HepG2 (cell line): ENCODE measurements around the gene GALR2. TPM values are rescaled to one million over a fixed set of nuclear protein-coding genes. Genes with fewer than 3 reads are reported as not detected.
A peak's percentile ranks its signal among the peaks of the same experiment; 100 is the strongest.

Experiments used
- ATAD3A ChIP-seq: sonication (generic); formaldehyde crosslinking; IDR thresholded peaks from 2 replicates; pipeline ENCODE4 v1.4.0; 2020; ENCODE audit warnings: missing genetic modification reagents
- DR1 ChIP-seq: sonication (generic); formaldehyde crosslinking; IDR thresholded peaks from 2 replicates; pipeline ENCODE4 v1.8.0; 2021; ENCODE audit warnings: mild to moderate bottlenecking, missing genetic modification reagents, inconsistent platforms
- ERF ChIP-seq: IDR thresholded peaks from 2 replicates; pipeline ENCODE4 v1.6.1; 2018; ENCODE audit warnings: missing biosample characterization, missing genetic modification reagents
- KLF12 ChIP-seq: sonication (generic); formaldehyde crosslinking; IDR thresholded peaks from 2 replicates; pipeline ENCODE4 v1.4.0; 2020; ENCODE audit warnings: missing genetic modification reagents, borderline replicate concordance
- KLF6 ChIP-seq: IDR thresholded peaks from 2 replicates; pipeline ENCODE4 v1.8.0; 2016; ENCODE audit warnings: missing biosample characterization, missing genetic modification reagents
- MIER3 ChIP-seq: IDR thresholded peaks from 2 replicates; pipeline ENCODE4 v1.6.1; 2016; ENCODE audit warnings: missing compliant biosample characterization, borderline replicate concordance
- MXD1 ChIP-seq: sonication (generic); formaldehyde crosslinking; IDR thresholded peaks from 2 replicates; pipeline ENCODE4 v1.4.0; 2020; ENCODE audit warnings: mild to moderate bottlenecking, missing genetic modification reagents
- MYNN ChIP-seq: sonication (generic); formaldehyde crosslinking; IDR thresholded peaks from 2 replicates; pipeline ENCODE4 v1.4.0; 2020; ENCODE audit warnings: mild to moderate bottlenecking, low read depth, missing genetic modification reagents
- MZF1 ChIP-seq: sonication (generic); formaldehyde crosslinking; IDR thresholded peaks from 2 replicates; pipeline ENCODE4 v1.8.1; 2023; ENCODE audit warnings: mild to moderate bottlenecking, missing genetic modification reagents, borderline replicate concordance
- RNF2 ChIP-seq: fragments of 450-650 bp; conservative IDR thresholded peaks from 2 replicates; pipeline ENCODE4 v1.6.1; 2016; ENCODE audit warnings: low read depth
- SATB2 ChIP-seq: sonication (generic); formaldehyde crosslinking; IDR thresholded peaks from 2 replicates; pipeline ENCODE4 v1.5.0; 2020; ENCODE audit warnings: missing genetic modification reagents
- ZMAT5 ChIP-seq: sonication (generic); formaldehyde crosslinking; IDR thresholded peaks from 2 replicates; pipeline ENCODE4 v1.5.0; 2020; ENCODE audit warnings: mild to moderate bottlenecking, low read depth, missing genetic modification reagents, borderline replicate concordance
- ZNF205 ChIP-seq: IDR thresholded peaks from 2 replicates; pipeline ENCODE4 v1.6.1; 2018; ENCODE audit warnings: missing biosample characterization, missing genetic modification reagents
- ZNF362 ChIP-seq: sonication (generic); formaldehyde crosslinking; IDR thresholded peaks from 2 replicates; pipeline ENCODE4 v1.4.0; 2020; ENCODE audit warnings: missing genetic modification reagents, mild to moderate bottlenecking, borderline replicate concordance
- ZNF577 ChIP-seq: sonication (generic); formaldehyde crosslinking; IDR thresholded peaks from 2 replicates; pipeline ENCODE4 v1.4.0; 2020; ENCODE audit warnings: mild to moderate bottlenecking, low read depth, missing genetic modification reagents, borderline replicate concordance
- ZNF597 ChIP-seq: sonication (generic); formaldehyde crosslinking; IDR thresholded peaks from 2 replicates; pipeline ENCODE4 v1.5.0; 2020; ENCODE audit warnings: missing genetic modification reagents
- ZNF776 ChIP-seq: sonication (generic); formaldehyde crosslinking; IDR thresholded peaks from 2 replicates; pipeline ENCODE4 v1.4.0; 2020; ENCODE audit warnings: mild to moderate bottlenecking, missing genetic modification reagents
- polyA plus RNA-seq, 8 experiments: library from polyadenylated mRNA; depleted of rRNA in 3 of 8; stranded (reverse) in 7 of 8; unstranded in 1 of 8; fragments of >200 nt; fragmentation: Illumina TruSeq in 4 of 8; extraction: Trizol in 4 of 8; gene quantifications; 2 replicates each; pipeline versions ENCODE4 v1.2.1 to v1.2.3, GENCODE V29; 2011 to 2016; ENCODE audit warnings: low read depth in 4 of 8, missing spikeins in 1 of 8, mixed read lengths in 1 of 8; ENCODE audit not compliant: insufficient read depth in 1 of 8
- total RNA-seq, 5 experiments: library from RNA; depleted of rRNA; stranded (reverse); fragments of >200 nt; fragmentation: Illumina TruSeq; extraction: Trizol; gene quantifications; 2 replicates each; pipeline ENCODE4 v1.2.3, GENCODE V29; 2016; ENCODE audit warnings: low read depth in 1 of 5
- TF ChIP-seq, protein P1 (sequence below): sonication (generic); formaldehyde crosslinking; IDR thresholded peaks from 2 replicates; pipeline ENCODE4 v1.4.0; 2020; ENCODE audit warnings: missing genetic modification reagents
- TF ChIP-seq, protein P2 (sequence below): sonication (generic); formaldehyde crosslinking; IDR thresholded peaks from 2 replicates; pipeline ENCODE4 v1.4.0; 2020; ENCODE audit warnings: missing genetic modification reagents
- TF ChIP-seq, protein P3 (sequence below): sonication (generic); formaldehyde crosslinking; IDR thresholded peaks from 2 replicates; pipeline ENCODE4 v1.8.0; 2022; ENCODE audit warnings: mild to moderate bottlenecking, missing genetic modification reagents

Gene GALR2
- total and polyA plus RNA-seq, 2 of the 13 experiments (the other 11 are each of a cell fraction or from before 2014, with no cell fraction given): 0.48 to 0.58 TPM

DNA sequence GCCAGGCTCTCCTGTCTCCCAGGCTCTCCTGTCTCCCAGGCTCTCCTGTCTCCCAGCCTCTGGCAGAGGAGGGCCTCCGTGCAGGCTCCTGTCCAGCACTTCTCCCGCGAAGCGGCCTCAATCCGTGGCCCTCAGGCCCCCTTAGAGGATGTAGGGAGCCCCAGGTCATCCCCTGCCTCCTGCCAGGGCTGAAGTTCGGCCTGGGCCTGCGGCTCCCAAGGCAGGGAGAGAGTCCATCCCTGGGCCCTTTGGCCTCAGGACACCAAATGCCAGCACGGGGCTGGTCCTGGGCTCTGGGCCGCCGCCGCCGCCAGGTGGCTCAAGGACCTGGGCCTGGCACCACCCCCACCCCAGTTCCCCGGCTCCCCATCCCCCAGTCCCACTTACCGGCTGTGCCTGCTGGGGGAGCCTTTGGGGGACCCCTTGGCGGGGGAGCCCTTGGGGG is 47.8 kb upstream of the GALR2 start (continued):
- TF ChIP-seq ZNF597 (CRISPR knock-in tag) (no peak), ZNF776 (CRISPR knock-in tag) (peak; percentile 84; the same call in 1 of the 2 replicates), RNF2 (no peak), DR1 (CRISPR knock-in tag) (no peak; the same call in 1 of the 2 replicates), ZNF362 (no peak), SATB2 (CRISPR knock-in tag) (no peak), ZNF205 (CRISPR knock-in tag) (no peak), ATAD3A (CRISPR knock-in tag) (no peak), ZNF577 (CRISPR knock-in tag) (no peak), MXD1 (peak; percentile 60), ZMAT5 (no peak), MYNN (no peak), ERF (CRISPR knock-in tag) (no peak), KLF6 (no peak), MIER3 (CRISPR knock-in tag) (no peak), MZF1 (CRISPR knock-in tag) (no peak), KLF12 (no peak)
- TF ChIP-seq, protein P1, sequence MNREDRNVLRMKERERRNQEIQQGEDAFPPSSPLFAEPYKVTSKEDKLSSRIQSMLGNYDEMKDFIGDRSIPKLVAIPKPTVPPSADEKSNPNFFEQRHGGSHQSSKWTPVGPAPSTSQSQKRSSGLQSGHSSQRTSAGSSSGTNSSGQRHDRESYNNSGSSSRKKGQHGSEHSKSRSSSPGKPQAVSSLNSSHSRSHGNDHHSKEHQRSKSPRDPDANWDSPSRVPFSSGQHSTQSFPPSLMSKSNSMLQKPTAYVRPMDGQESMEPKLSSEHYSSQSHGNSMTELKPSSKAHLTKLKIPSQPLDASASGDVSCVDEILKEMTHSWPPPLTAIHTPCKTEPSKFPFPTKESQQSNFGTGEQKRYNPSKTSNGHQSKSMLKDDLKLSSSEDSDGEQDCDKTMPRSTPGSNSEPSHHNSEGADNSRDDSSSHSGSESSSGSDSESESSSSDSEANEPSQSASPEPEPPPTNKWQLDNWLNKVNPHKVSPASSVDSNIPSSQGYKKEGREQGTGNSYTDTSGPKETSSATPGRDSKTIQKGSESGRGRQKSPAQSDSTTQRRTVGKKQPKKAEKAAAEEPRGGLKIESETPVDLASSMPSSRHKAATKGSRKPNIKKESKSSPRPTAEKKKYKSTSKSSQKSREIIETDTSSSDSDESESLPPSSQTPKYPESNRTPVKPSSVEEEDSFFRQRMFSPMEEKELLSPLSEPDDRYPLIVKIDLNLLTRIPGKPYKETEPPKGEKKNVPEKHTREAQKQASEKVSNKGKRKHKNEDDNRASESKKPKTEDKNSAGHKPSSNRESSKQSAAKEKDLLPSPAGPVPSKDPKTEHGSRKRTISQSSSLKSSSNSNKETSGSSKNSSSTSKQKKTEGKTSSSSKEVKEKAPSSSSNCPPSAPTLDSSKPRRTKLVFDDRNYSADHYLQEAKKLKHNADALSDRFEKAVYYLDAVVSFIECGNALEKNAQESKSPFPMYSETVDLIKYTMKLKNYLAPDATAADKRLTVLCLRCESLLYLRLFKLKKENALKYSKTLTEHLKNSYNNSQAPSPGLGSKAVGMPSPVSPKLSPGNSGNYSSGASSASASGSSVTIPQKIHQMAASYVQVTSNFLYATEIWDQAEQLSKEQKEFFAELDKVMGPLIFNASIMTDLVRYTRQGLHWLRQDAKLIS (CRISPR knock-in tag): no peak
- TF ChIP-seq, protein P2, sequence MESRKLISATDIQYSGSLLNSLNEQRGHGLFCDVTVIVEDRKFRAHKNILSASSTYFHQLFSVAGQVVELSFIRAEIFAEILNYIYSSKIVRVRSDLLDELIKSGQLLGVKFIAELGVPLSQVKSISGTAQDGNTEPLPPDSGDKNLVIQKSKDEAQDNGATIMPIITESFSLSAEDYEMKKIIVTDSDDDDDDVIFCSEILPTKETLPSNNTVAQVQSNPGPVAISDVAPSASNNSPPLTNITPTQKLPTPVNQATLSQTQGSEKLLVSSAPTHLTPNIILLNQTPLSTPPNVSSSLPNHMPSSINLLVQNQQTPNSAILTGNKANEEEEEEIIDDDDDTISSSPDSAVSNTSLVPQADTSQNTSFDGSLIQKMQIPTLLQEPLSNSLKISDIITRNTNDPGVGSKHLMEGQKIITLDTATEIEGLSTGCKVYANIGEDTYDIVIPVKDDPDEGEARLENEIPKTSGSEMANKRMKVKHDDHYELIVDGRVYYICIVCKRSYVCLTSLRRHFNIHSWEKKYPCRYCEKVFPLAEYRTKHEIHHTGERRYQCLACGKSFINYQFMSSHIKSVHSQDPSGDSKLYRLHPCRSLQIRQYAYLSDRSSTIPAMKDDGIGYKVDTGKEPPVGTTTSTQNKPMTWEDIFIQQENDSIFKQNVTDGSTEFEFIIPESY (CRISPR knock-in tag): no peak; the same call in 1 of the 2 replicates
- TF ChIP-seq, protein P3, sequence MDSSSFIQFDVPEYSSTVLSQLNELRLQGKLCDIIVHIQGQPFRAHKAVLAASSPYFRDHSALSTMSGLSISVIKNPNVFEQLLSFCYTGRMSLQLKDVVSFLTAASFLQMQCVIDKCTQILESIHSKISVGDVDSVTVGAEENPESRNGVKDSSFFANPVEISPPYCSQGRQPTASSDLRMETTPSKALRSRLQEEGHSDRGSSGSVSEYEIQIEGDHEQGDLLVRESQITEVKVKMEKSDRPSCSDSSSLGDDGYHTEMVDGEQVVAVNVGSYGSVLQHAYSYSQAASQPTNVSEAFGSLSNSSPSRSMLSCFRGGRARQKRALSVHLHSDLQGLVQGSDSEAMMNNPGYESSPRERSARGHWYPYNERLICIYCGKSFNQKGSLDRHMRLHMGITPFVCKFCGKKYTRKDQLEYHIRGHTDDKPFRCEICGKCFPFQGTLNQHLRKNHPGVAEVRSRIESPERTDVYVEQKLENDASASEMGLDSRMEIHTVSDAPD (CRISPR knock-in tag): no peak
